ENCODE data around the gene MKLN1.

DNA sequence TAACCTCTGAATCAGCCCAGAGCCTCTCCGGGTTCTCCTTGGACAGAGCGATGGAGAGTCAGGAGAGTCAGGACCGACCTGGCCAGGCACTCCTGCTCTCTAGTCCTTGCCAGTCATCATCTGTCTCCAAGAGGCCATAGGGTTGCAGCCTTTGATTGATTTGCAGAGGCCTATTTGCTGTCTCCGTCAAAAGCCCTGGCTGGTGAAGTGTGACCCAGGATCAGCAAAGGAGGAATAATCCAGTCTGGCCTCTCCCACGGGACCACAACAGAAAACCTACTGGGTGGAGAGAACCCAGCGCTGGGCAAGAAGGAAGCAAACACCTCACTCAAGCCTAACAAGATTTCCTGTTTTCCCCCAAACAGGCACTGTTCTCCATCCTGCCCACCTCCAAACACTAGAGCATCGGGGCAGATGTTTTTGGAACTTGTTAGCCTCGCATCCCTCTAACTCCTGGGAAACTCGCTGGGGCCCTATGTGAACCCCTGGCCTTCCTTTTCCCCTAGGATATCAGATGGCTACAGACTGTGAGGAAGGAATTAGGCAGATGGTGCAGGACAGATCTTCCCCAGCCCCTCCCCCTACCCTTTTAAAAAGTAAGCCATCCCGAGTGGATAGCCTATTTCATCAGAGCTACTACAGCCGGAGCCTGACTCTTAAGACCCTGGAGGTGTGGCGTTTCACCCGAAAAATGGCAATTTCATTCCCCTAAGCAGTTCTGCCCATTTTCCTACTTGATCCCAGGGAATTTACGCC is 174.4 kb downstream of the MKLN1 start:
- TF ChIP-seq, protein P1, sequence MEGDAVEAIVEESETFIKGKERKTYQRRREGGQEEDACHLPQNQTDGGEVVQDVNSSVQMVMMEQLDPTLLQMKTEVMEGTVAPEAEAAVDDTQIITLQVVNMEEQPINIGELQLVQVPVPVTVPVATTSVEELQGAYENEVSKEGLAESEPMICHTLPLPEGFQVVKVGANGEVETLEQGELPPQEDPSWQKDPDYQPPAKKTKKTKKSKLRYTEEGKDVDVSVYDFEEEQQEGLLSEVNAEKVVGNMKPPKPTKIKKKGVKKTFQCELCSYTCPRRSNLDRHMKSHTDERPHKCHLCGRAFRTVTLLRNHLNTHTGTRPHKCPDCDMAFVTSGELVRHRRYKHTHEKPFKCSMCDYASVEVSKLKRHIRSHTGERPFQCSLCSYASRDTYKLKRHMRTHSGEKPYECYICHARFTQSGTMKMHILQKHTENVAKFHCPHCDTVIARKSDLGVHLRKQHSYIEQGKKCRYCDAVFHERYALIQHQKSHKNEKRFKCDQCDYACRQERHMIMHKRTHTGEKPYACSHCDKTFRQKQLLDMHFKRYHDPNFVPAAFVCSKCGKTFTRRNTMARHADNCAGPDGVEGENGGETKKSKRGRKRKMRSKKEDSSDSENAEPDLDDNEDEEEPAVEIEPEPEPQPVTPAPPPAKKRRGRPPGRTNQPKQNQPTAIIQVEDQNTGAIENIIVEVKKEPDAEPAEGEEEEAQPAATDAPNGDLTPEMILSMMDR (IDR thresholded peaks at IDR 0.05) = no peak
- TF ChIP-seq POLR2AphosphoS5 (IDR thresholded peaks at IDR 0.05; ENCODE audit: insufficient read depth in 1 of 2, low read depth in 1 of 2) = no peak
